GM23248 (cell line): Measurements from ENCODE around the gene GPC1. TPM values are rescaled to one million over a fixed set of nuclear protein-coding genes. Genes with fewer than 3 reads are reported as not detected.

ENCODE experiments used
- DNase-seq: peaks from one replicate; pipeline ENCODE4 v3.0.0-alpha.2; 2015
- H2AFZ ChIP-seq: fragments of 200-600 bp; sonication (generic); 2 replicates; pipeline ENCODE4 v1.6.1; 2016; ENCODE audit warnings: antibody characterized with exemption
- H3F3A ChIP-seq: fragments of 200-600 bp; sonication (generic); 2 replicates; pipeline ENCODE4 v1.6.1; 2016; ENCODE audit warnings: mild to moderate bottlenecking, antibody characterized with exemption, mixed run types; ENCODE audit not compliant: insufficient read depth
- H3K27ac ChIP-seq: fragments of 200-600 bp; sonication (generic); 2 replicates; pipeline ENCODE4 v1.5.1; 2016; ENCODE audit warnings: mild to moderate bottlenecking
- H3K27me3 ChIP-seq: fragments of 200-600 bp; sonication (generic); replicated peaks from 2 replicates; pipeline ENCODE4 v1.6.1; 2016; ENCODE audit warnings: mild to moderate bottlenecking; ENCODE audit not compliant: insufficient read depth
- H3K36me3 ChIP-seq: fragments of 200-600 bp; sonication (generic); 2 replicates; pipeline ENCODE4 v1.6.1; 2016; ENCODE audit warnings: low read depth, mild to moderate bottlenecking
- H3K4me1 ChIP-seq: fragments of 200-600 bp; sonication (generic); 2 replicates; pipeline ENCODE4 v1.6.1; 2016; ENCODE audit warnings: mild to moderate bottlenecking; ENCODE audit not compliant: insufficient read depth
- H3K4me2 ChIP-seq: fragments of 200-600 bp; sonication (generic); one replicate; pipeline ENCODE4 v1.6.1; 2016; ENCODE audit warnings: mild to moderate bottlenecking; ENCODE audit not compliant: unreplicated experiment
- H3K4me3 ChIP-seq: fragments of 200-600 bp; sonication (generic); 2 replicates; pipeline ENCODE4 v1.5.1; 2016; ENCODE audit warnings: mild to moderate bottlenecking
- H3K79me2 ChIP-seq: fragments of 200-600 bp; sonication (generic); 2 replicates; pipeline ENCODE4 v1.6.1; 2016; ENCODE audit warnings: mild to moderate bottlenecking; ENCODE audit not compliant: insufficient read depth
- H3K9ac ChIP-seq: fragments of 200-600 bp; sonication (generic); 2 replicates; pipeline ENCODE4 v1.6.1; 2016; ENCODE audit warnings: mild to moderate bottlenecking
- H3K9me2 ChIP-seq: fragments of 200-600 bp; sonication (generic); 2 replicates; pipeline ENCODE4 v1.6.1; 2016; ENCODE audit warnings: mixed run types, mild to moderate bottlenecking, moderate library complexity; ENCODE audit not compliant: insufficient read depth
- H3K9me3 ChIP-seq: fragments of 200-600 bp; sonication (generic); one replicate; pipeline ENCODE4 v1.6.1; 2017; ENCODE audit warnings: low read depth
- H4K20me1 ChIP-seq: fragments of 200-600 bp; sonication (generic); 2 replicates; pipeline ENCODE4 v1.6.0; 2016; ENCODE audit not compliant: insufficient read depth
- EZH2 ChIP-seq: fragments of 200-600 bp; sonication (generic); IDR thresholded peaks from 2 replicates; pipeline ENCODE4 v1.6.1; 2018; ENCODE audit warnings: antibody characterized with exemption, mild to moderate bottlenecking; ENCODE audit not compliant: insufficient read depth, poor library complexity, severe bottlenecking
- EZH2phosphoT487 ChIP-seq: fragments of 200-600 bp; sonication (generic); IDR thresholded peaks from 2 replicates; pipeline ENCODE4 v1.6.1; 2018; ENCODE audit warnings: antibody characterized with exemption, moderate library complexity, mild to moderate bottlenecking, low read depth; ENCODE audit not compliant: insufficient read depth
- WGBS, 2 experiments: methylation state at CpG; one replicate each; pipeline ENCODE4 v1.1.6; 2015 to 2017; ENCODE audit warnings: low lambda C conversion rate in 2 of 2, low coverage in 1 of 2; ENCODE audit errors: missing lambda C conversion rate in 2 of 2; 5-methylcytosine and 5-hydroxymethylcytosine counted together
- in situ Hi-C: fragments of 300-500 bp; cut with MboI; formaldehyde crosslinking; loops from 2 replicates; pipeline ENCODE4 v1.15.0; 2020
- polyA plus RNA-seq: library from polyadenylated mRNA; unstranded; fragments of >200 nt; fragmentation: Nextera tagmentation; extraction: Ambion mirVana; gene quantifications from 2 replicates; pipeline ENCODE4 v1.2.1, GENCODE V29; 2016
- total RNA-seq: library from RNA; depleted of rRNA; stranded (reverse); fragments of >200 nt; shearing (Covaris generic); gene quantifications from 2 replicates; pipeline ENCODE4 v1.2.3, GENCODE V29; 2014

GPC1 gene
- total and polyA plus RNA-seq, 2 experiments from 2014 or later, result 66.4 to 88.2 TPM

- Histone ChIP-seq H3K79me2 (no peaks in the 10 kb centered on the region), H3K27ac (no peak overlapping the region), H3K4me2 (no peak overlapping the region), H3K4me3 (no peak overlapping the region), H3K36me3 (no peaks in the 10 kb centered on the region), H3K9ac (no peak overlapping the region), H2AFZ (no peak overlapping the region), H3F3A (0 out of 2 replicates have a peak, but pooled peaks cover 8% of the 10 kb centered on the region), H3K9me3 (no peaks in the 10 kb centered on the region), H4K20me1 (no peaks in the 10 kb centered on the region), H3K4me1 (no peaks in the 10 kb centered on the region), H3K9me2 (no peaks in the 10 kb centered on the region), H3K27me3 (no peaks in the 10 kb centered on the region; the same call in 1 of the 2 replicates)
- DNase-seq, result no peak
- in situ Hi-C loops, result no loop called here
- TF ChIP-seq EZH2, result no peak
- TF ChIP-seq EZH2phosphoT487, result no peak
- 64 to 75% methylated on average over 5 to 6 of the region's 6 CpGs for WGBS, 2 experiments
Measured at GRCh38 chr2:240425236-240425615, 10.2 kb upstream of the GPC1 start.

GRCh38 chr2:240425697-240426096 is 9.8 kb upstream of the GPC1 start:
- H3F3A ChIP-seq, result 0 out of 2 replicates have a peak, but pooled peaks cover 8% of the 10 kb centered on the region
- in situ Hi-C loops, result no loop called here
- H4K20me1 ChIP-seq, result no peaks in the 10 kb centered on the region
- H3K9me2 ChIP-seq, result no peaks in the 10 kb centered on the region
- H3K27me3 ChIP-seq, result no peaks in the 10 kb centered on the region; the same call in 1 of the 2 replicates
- no peaks in the 10 kb centered on the region for H3K79me2 ChIP-seq
- WGBS, 2 experiments, result 53 to 64% methylated on average over 5 of the region's 5 CpGs
- H3K36me3 ChIP-seq, result no peaks in the 10 kb centered on the region
- H3K4me1 ChIP-seq, result no peaks in the 10 kb centered on the region
- no peaks in the 10 kb centered on the region for H3K9me3 ChIP-seq
- no peak overlapping the region for H2AFZ ChIP-seq
- H3K9ac ChIP-seq, result no peak overlapping the region
- H3K27ac ChIP-seq, result no peak overlapping the region
- no peak overlapping the region for H3K4me3 ChIP-seq
- DNase-seq, result no peak
- TF ChIP-seq EZH2, result no peak
- TF ChIP-seq EZH2phosphoT487, result no peak
- H3K4me2 ChIP-seq, result no peak overlapping the region

GRCh38 chr2:240426845-240427721 is 8.4 kb upstream of the GPC1 start:
- no peaks in the 10 kb centered on the region for H3K36me3 ChIP-seq
- H3K9me2 ChIP-seq, result no peaks in the 10 kb centered on the region
- no peaks in the 10 kb centered on the region for H4K20me1 ChIP-seq
- DNase-seq, result peak; percentile 55
- H2AFZ ChIP-seq, result no peak overlapping the region
- H3K9me3 ChIP-seq, result no peaks in the 10 kb centered on the region
- H3K79me2 ChIP-seq, result no peaks in the 10 kb centered on the region
- H3K9ac ChIP-seq, result no peak overlapping the region
- H3K27me3 ChIP-seq, result no peaks in the 10 kb centered on the region; the same call in 1 of the 2 replicates
- WGBS, 2 experiments, result 47 to 53% methylated on average over 21 of the region's 21 CpGs
- TF ChIP-seq EZH2phosphoT487, result no peak
- no peak for TF ChIP-seq EZH2
- H3K4me3 ChIP-seq, result no peak overlapping the region
- H3K27ac ChIP-seq, result no peak overlapping the region
- H3K4me1 ChIP-seq, result no peaks in the 10 kb centered on the region
- 0 out of 2 replicates have a peak, but pooled peaks cover 8% of the 10 kb centered on the region for H3F3A ChIP-seq
- in situ Hi-C loops, result no loop called here
- no peak overlapping the region for H3K4me2 ChIP-seq

GRCh38 chr2:240427729-240428128 is 7.7 kb upstream of the GPC1 start:
- in situ Hi-C loops, result no loop called here
- no peaks in the 10 kb centered on the region for H3K36me3 ChIP-seq
- no peaks in the 10 kb centered on the region for H3K4me1 ChIP-seq
- H3K27ac ChIP-seq, result no peak overlapping the region
- no peaks in the 10 kb centered on the region for H3K9me2 ChIP-seq
- H3K4me3 ChIP-seq, result no peak overlapping the region
- DNase-seq, result no peak
- H3K9me3 ChIP-seq, result no peaks in the 10 kb centered on the region
- no peak overlapping the region for H3K4me2 ChIP-seq
- no peak for TF ChIP-seq EZH2phosphoT487
- TF ChIP-seq EZH2, result no peak
- no peaks in the 10 kb centered on the region for H3K79me2 ChIP-seq
- 81 to 83% methylated on average over 6 of the region's 6 CpGs for WGBS, 2 experiments
- no peaks in the 10 kb centered on the region for H4K20me1 ChIP-seq
- no peak overlapping the region for H3K9ac ChIP-seq
- no peak overlapping the region for H2AFZ ChIP-seq
- H3K27me3 ChIP-seq, result no peaks in the 10 kb centered on the region; the same call in 1 of the 2 replicates
- 0 out of 2 replicates have a peak, but pooled peaks cover 8% of the 10 kb centered on the region for H3F3A ChIP-seq
